Erythroblast (primary cell): ENCODE results near the gene HOATZ.
A peak's percentile ranks its signal among the peaks of the same experiment; 100 is the strongest.

Source experiments
- DNase-seq, 2 experiments: peaks; one replicate each; lab custom pipeline; 2025; lab: John Stamatoyannopoulos, UW
- GATA1 ChIP-seq: IDR thresholded peaks from 2 replicates; pipeline ENCODE4 v1.6.1; 2011; ENCODE audit warnings: low read depth, mild to moderate bottlenecking, control low read depth, low read length, moderate library complexity
- POLR2A ChIP-seq: IDR thresholded peaks from 2 replicates; pipeline ENCODE4 v1.6.1; 2011; ENCODE audit warnings: mild to moderate bottlenecking, low read length

The HOATZ gene

DNA sequence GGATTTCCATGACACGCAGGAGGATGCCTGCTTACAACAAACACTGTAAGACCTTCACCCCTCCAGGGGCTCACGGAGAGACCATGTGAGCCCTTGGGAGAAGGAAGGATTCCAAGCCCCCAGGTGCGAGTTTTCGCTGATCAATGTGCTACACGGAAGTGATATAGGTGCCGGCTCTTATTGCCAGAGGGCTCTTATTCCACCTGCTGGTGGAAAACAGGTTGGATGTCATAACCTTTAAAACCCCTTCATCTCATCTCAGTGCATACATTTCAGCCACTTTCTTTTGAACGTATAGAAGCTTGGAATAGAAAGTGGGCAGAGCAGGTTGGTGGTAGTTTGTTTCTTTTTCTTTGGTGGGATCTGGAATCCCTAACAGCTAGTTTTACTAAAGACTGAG lies 51.7 kb downstream of the HOATZ start:
- DNase-seq = no peak
- TF ChIP-seq GATA1 = no peak
- no peak for TF ChIP-seq POLR2A

- DNase-seq = no peak
- TF ChIP-seq GATA1 (no peak), POLR2A (no peak)
Measured at GRCh38 chr11:111569476-111569875, 54.9 kb downstream of the HOATZ start.

- TF ChIP-seq POLR2A (no peak), GATA1 (no peak)
Measured at GRCh38 chr11:111570796-111571195, 56.2 kb downstream of the HOATZ start.

DNA sequence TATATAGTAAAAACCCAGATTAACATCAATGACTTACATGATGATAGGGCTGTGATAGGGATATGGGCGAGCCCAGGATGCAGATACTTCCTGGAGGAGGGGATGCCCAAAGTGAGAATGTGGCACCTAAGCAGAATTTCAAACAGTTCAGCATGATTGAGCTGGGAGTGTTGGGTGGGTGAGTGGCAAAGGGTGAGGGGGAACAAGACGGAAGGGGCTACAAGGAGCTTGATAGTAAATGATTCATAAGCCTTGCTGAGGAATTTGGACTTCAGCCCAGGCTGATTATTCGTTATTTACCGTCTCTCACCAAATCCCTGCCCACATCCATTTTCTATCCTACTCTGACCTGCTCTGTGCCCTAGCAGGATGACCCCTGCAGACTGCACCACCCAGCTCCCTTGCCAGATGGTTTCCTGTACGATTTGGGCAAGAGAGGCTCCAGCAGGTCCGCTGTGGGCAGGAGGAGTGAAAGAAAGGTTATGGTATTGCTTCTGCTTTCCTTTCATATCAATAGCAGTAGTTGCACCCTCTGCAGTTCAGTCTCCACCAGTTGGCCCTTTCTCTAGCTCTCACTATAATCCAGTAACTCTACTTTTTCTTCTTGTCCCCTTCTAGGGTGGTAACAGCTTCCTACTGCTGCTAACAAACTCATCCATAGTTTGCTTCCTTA lies 57.4 kb downstream of the HOATZ start:
- TF ChIP-seq POLR2A = no peak
- TF ChIP-seq GATA1 = no peak
- DNase-seq = no peak

More at GRCh38 chr11:111570796-111571195, 56.2 kb downstream of the HOATZ start:
- DNase-seq = no peak

DNA sequence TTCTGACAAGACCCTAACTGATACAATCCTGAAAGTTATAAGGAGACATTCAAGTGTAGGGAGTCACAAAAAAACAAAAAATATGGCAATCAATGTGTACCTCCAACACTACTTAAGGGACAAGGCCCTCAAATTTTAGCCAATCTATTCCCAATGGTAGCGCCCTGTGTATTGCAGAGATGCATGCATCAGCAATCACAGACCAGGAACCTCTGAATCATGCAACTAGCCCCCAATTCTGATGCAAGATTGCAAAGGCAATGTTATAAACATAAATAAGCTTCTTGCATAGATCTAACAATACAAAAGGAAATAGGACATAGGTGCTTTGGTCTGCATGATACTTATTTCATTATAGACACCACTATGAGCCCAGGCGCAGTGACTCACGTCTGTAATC lies 58.0 kb downstream of the HOATZ start:
- TF ChIP-seq GATA1 = no peak
- TF ChIP-seq POLR2A = no peak
- DNase-seq = no peak

DNA sequence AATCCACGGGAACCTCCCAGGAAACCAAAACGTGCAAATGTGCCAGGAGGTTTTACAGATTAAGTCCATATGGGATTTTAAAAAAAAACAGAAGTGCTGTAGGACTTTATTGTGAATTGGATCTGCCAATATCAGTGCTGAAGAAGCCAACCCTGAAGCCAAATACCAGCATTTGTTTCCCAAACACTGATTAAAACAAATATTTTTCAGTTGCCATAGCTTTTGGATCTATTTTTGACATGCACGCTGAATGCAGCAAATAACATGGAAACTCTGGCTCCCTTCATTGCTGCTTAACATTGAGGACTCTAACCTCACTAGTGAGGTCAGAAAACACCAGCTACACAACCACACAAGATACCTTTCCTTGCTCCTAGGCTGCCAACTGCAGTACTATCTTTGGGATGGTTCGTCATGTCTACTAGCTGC lies 59.3 kb downstream of the HOATZ start:
- TF ChIP-seq POLR2A = no peak
- no peak for TF ChIP-seq GATA1
- DNase-seq = no peak

GRCh38 chr11:111574373-111575225 lies 60.0 kb downstream of the HOATZ start:
- TF ChIP-seq GATA1 (no peak), POLR2A (no peak)
- no peak for DNase-seq

DNA sequence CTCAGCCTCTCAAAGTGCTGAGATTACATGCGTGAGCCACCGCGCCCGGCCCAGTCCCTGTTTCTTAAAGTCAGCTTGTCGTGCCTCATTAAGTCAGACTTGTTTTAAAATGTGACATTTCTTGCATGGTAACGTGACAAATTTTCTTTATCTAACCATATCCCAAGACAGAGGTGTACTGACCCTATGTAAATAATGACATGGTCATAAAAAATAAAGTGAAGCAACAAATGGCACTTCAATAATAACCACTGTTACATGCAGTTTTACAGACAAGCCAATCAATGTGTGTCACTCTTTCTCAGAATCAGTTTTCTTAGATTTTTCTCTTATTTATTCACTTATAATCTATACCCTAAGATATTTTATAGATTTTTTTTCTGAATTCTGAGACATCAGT lies 61.2 kb downstream of the HOATZ start:
- TF ChIP-seq GATA1 (no peak), POLR2A (no peak)

GRCh38 chr11:111577821-111578220 lies 63.2 kb downstream of the HOATZ start:
- TF ChIP-seq GATA1 = no peak
- no peak for TF ChIP-seq POLR2A
- no peak for DNase-seq

More for the DNA sequence above, 61.2 kb downstream of the HOATZ start:
- DNase-seq = no peak

GRCh38 chr11:111581341-111581740 lies 66.8 kb downstream of the HOATZ start:
- DNase-seq = no peak
- TF ChIP-seq POLR2A = no peak
- TF ChIP-seq GATA1 = no peak

- DNase-seq = no peak
- TF ChIP-seq POLR2A (no peak), GATA1 (no peak)
Measured at GRCh38 chr11:111582163-111582562, 67.6 kb downstream of the HOATZ start.

GRCh38 chr11:111582881-111583280 lies 68.3 kb downstream of the HOATZ start:
- no peak for DNase-seq
- no peak for TF ChIP-seq GATA1
- TF ChIP-seq POLR2A = no peak

DNA sequence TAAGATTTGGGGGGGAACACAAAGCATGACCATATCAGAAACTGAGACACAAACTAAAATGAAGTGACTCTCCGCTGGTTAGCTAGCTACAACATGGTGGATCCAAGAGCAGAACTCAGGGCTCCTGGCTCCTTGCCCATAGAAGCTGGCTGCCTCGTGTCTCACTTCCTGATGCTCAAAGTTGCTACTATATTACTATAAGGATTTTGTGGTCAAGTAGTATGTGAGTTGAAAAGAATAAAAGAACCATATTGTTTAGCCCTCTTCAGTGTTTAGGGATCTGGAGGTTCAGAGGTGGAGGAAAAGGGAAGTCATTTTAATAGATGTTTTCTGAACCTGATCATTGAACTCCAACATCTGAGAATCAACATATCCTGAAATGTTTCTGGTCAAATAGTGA lies 70.8 kb downstream of the HOATZ start:
- no peak for DNase-seq
- TF ChIP-seq GATA1 = no peak
- no peak for TF ChIP-seq POLR2A

GRCh38 chr11:111586388-111586831 lies 71.8 kb downstream of the HOATZ start:
- DNase-seq = peak; percentile 55 to 76

More at GRCh38 chr11:111586388-111586831, 71.8 kb downstream of the HOATZ start:
- TF ChIP-seq GATA1 (no peak), POLR2A (no peak)
